ENCODE data around the gene MEP1A. TPM values are rescaled to one million over a fixed set of nuclear protein-coding genes. Genes with fewer than 3 reads are reported as not detected.
A peak's percentile ranks its signal among the peaks of the same experiment; 100 is the strongest.

The MEP1A gene
- total and polyA plus RNA-seq, 2 of the 13 experiments (the other 11 are each of a cell fraction or from before 2014, with no cell fraction given), result 0.24 to 0.83 TPM

DNA sequence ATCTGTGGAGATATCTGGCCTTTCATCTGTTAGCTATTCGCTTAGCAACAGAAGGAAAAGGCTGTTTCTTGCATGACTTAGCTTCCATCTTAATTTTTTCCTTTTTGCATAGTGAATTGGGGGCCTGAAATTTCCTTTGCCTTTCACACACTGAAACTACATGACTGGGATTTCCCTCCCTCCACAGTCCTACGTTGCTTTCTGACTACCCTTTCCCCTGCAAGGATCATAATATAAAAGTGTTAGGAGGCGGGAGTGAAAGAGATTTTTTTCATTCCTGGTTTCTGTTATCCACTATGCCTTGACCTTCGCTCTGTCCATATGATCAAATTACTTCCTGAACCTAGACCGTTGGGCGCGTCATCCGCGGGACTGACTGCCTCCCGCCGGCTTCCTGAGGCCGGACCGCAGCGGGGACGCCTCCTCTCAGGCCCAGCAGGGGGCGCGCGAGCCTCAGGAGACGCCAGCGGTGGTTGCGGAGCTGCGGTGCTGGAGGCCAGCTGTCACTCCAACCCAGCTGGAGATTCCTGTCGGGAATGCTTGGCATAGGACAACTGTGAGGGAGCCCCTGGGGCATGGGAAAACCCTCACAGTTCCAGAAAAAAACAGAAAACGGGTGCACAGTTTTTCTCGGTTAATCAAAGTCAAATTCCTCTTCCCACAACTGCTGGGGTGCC is 55.6 kb downstream of the MEP1A start (continued):
- TF ChIP-seq ZNF367 (CRISPR knock-in tag; IDR thresholded peaks at IDR 0.05; ENCODE audit: borderline replicate concordance), result no peak
- TF ChIP-seq RBM39 (IDR thresholded peaks at IDR 0.05; ENCODE audit: low read depth, low read length, poor library complexity, severe bottlenecking), result peak; percentile 53
- peak; percentile 80; the same call in 1 of the 2 replicates for TF ChIP-seq ZNF556 (CRISPR knock-in tag; IDR thresholded peaks at IDR 0.05; ENCODE audit: borderline replicate concordance)
- TF ChIP-seq ZZZ3 (CRISPR knock-in tag; IDR thresholded peaks at IDR 0.05; ENCODE audit: borderline replicate concordance), result 0 out of 2 replicates have a peak, but pooled peaks have one; percentile 39
- no peak for TF ChIP-seq SRSF1 (optimal IDR thresholded peaks at IDR 0.05; ENCODE audit: low read depth, low read length)
- no peak for TF ChIP-seq NCOA1 (CRISPR knock-in tag; IDR thresholded peaks at IDR 0.05)
- peak; percentile 79; the same call in 1 of the 2 replicates for TF ChIP-seq ZKSCAN8 (CRISPR knock-in tag; IDR thresholded peaks at IDR 0.05; ENCODE audit: borderline replicate concordance)
- peak; percentile 86 for TF ChIP-seq SALL1 (CRISPR knock-in tag; IDR thresholded peaks at IDR 0.05)
- no peak for TF ChIP-seq ZNF263 (CRISPR knock-in tag; IDR thresholded peaks at IDR 0.05)
- peak; percentile 34; the same call in 1 of the 2 replicates for TF ChIP-seq HOXA3 (CRISPR knock-in tag; IDR thresholded peaks at IDR 0.05)
- TF ChIP-seq, protein P1, sequence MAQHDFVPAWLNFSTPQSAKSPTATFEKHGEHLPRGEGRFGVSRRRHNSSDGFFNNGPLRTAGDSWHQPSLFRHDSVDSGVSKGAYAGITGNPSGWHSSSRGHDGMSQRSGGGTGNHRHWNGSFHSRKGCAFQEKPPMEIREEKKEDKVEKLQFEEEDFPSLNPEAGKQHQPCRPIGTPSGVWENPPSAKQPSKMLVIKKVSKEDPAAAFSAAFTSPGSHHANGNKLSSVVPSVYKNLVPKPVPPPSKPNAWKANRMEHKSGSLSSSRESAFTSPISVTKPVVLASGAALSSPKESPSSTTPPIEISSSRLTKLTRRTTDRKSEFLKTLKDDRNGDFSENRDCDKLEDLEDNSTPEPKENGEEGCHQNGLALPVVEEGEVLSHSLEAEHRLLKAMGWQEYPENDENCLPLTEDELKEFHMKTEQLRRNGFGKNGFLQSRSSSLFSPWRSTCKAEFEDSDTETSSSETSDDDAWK (CRISPR knock-in tag; IDR thresholded peaks at IDR 0.05), result no peak
- no peak for TF ChIP-seq DZIP1 (CRISPR knock-in tag; IDR thresholded peaks at IDR 0.05)
- TF ChIP-seq YEATS2 (CRISPR knock-in tag; IDR thresholded peaks at IDR 0.05; ENCODE audit: borderline replicate concordance), result peak; percentile 44; the same call in 1 of the 2 replicates
- TF ChIP-seq ZNF432 (CRISPR knock-in tag; IDR thresholded peaks at IDR 0.05; ENCODE audit: borderline replicate concordance), result no peak
- TF ChIP-seq, protein P2, sequence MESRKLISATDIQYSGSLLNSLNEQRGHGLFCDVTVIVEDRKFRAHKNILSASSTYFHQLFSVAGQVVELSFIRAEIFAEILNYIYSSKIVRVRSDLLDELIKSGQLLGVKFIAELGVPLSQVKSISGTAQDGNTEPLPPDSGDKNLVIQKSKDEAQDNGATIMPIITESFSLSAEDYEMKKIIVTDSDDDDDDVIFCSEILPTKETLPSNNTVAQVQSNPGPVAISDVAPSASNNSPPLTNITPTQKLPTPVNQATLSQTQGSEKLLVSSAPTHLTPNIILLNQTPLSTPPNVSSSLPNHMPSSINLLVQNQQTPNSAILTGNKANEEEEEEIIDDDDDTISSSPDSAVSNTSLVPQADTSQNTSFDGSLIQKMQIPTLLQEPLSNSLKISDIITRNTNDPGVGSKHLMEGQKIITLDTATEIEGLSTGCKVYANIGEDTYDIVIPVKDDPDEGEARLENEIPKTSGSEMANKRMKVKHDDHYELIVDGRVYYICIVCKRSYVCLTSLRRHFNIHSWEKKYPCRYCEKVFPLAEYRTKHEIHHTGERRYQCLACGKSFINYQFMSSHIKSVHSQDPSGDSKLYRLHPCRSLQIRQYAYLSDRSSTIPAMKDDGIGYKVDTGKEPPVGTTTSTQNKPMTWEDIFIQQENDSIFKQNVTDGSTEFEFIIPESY (CRISPR knock-in tag; IDR thresholded peaks at IDR 0.05), result peak; percentile 54; the same call in 1 of the 2 replicates
- TF ChIP-seq ZNF274 (CRISPR knock-in tag; IDR thresholded peaks at IDR 0.05), result peak; percentile 79; the same call in 1 of the 2 replicates
- TF ChIP-seq, protein P3, sequence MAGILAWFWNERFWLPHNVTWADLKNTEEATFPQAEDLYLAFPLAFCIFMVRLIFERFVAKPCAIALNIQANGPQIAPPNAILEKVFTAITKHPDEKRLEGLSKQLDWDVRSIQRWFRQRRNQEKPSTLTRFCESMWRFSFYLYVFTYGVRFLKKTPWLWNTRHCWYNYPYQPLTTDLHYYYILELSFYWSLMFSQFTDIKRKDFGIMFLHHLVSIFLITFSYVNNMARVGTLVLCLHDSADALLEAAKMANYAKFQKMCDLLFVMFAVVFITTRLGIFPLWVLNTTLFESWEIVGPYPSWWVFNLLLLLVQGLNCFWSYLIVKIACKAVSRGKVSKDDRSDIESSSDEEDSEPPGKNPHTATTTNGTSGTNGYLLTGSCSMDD (CRISPR knock-in tag; IDR thresholded peaks at IDR 0.05), result no peak
- TF ChIP-seq BRD4 (CRISPR knock-in tag; IDR thresholded peaks at IDR 0.05), result no peak
- TF ChIP-seq ZNF567 (CRISPR knock-in tag; IDR thresholded peaks at IDR 0.05; ENCODE audit: borderline replicate concordance), result peak; percentile 41; the same call in 1 of the 2 replicates
- 0 out of 2 replicates have a peak, but pooled peaks have one; percentile 50 for TF ChIP-seq ZNF709 (CRISPR knock-in tag; IDR thresholded peaks at IDR 0.05)
- TF ChIP-seq HDAC1 (CRISPR knock-in tag; IDR thresholded peaks at IDR 0.05), result peak; percentile 58; the same call in 1 of the 2 replicates
- peak; percentile 53; the same call in 1 of the 2 replicates for TF ChIP-seq EED (CRISPR knock-in tag; IDR thresholded peaks at IDR 0.05)
- TF ChIP-seq ZSCAN21 (CRISPR knock-in tag; IDR thresholded peaks at IDR 0.05; ENCODE audit: borderline replicate concordance), result peak; percentile 28; the same call in 1 of the 2 replicates

Data from HepG2 (cell line).